HG02759 (cell line): Measurements from ENCODE around the gene ONECUT2.
"Not testable (repeated sequence)": the region's sequence is repeated elsewhere in the genome, so short reads cannot be mapped to it uniquely, and the experiment has no call there.

Source experiments
- ATAC-seq: cut with Tn5 transposase; IDR thresholded peaks from one replicate; pipeline ENCODE4 v1.9.1; 2021; ENCODE audit warnings: mild to moderate bottlenecking, moderate library complexity; ENCODE audit not compliant: unreplicated experiment

ONECUT2 gene

GRCh38 chr18:57434536-57435494, at the start of gene ONECUT2:
Gene ONECUT2, plus strand, starts transcription at chr18:57435374. Its CDS starts 343 bp downstream, at chr18:57435717.
- ATAC-seq = peak; percentile 93

GRCh38 chr18:57389271-57389670, 45.9 kb upstream of the ONECUT2 start:
- no peak for ATAC-seq

- no peak for ATAC-seq
Observed at GRCh38 chr18:57390044-57390443, 45.1 kb upstream of the ONECUT2 start.

- ATAC-seq = not testable (repeated sequence)
Observed at GRCh38 chr18:57394749-57395148, 40.4 kb upstream of the ONECUT2 start.

- ATAC-seq = not testable (repeated sequence)
Observed at GRCh38 chr18:57396831-57397230, 38.3 kb upstream of the ONECUT2 start.

GRCh38 chr18:57397440-57398132, 37.6 kb upstream of the ONECUT2 start:
- no peak for ATAC-seq

- no peak for ATAC-seq
Observed at GRCh38 chr18:57404345-57404744, 30.8 kb upstream of the ONECUT2 start.

GRCh38 chr18:57409650-57410049, 25.5 kb upstream of the ONECUT2 start:
- no peak for ATAC-seq

GRCh38 chr18:57410749-57411148, 24.4 kb upstream of the ONECUT2 start:
- ATAC-seq = no peak

GRCh38 chr18:57416542-57416941, 18.6 kb upstream of the ONECUT2 start:
- no peak for ATAC-seq

GRCh38 chr18:57422313-57422872, 12.8 kb upstream of the ONECUT2 start:
- ATAC-seq = no peak

GRCh38 chr18:57423821-57424220, 11.4 kb upstream of the ONECUT2 start:
- ATAC-seq = no peak

GRCh38 chr18:57425096-57425495, 10.1 kb upstream of the ONECUT2 start:
- ATAC-seq = no peak

- no peak for ATAC-seq
Observed at GRCh38 chr18:57426187-57426586, 9.0 kb upstream of the ONECUT2 start.

- no peak for ATAC-seq
Observed at GRCh38 chr18:57427429-57428201, 7.6 kb upstream of the ONECUT2 start.

GRCh38 chr18:57428221-57429150, 6.7 kb upstream of the ONECUT2 start:
- ATAC-seq = no peak

- ATAC-seq = no peak
Observed at GRCh38 chr18:57429167-57430078, 5.8 kb upstream of the ONECUT2 start.

GRCh38 chr18:57430079-57431001, 4.8 kb upstream of the ONECUT2 start:
- no peak for ATAC-seq
